K562 (cell line): ENCODE measurements around the gene TINCR. TPM values are rescaled to one million over a fixed set of nuclear protein-coding genes. Genes with fewer than 3 reads are reported as not detected.

Experiments used
- ATAC-seq: fragments of 200-7000 bp; cut with Tn5 transposase; 3 replicates; pipeline ENCODE4 v1.9.1; 2020; ENCODE audit warnings: moderate library complexity
- BruUV-seq: library from RNA; stranded (reverse); fragments of 400-500 nt; replicated peaks from 2 replicates; lab custom pipeline; 2021; lab: Mats Ljungman, UMichigan
- CTCF ChIA-PET: fragments of 300-600 bp; formaldehyde crosslinking; extraction: SDS; loops from one replicate; lab custom pipeline; 2021; ENCODE audit warnings: low intra/inter-chr PET ratio; lab: Yijun Ruan, JAX
- POLR2A ChIA-PET: fragments of 300-600, 350-650 bp; sonication (Branson Sonifier 250); formaldehyde crosslinking; extraction: SDS; loops from one replicate; lab custom pipeline; 2021; ENCODE audit warnings: antibody characterized with exemption, inconsistent platforms; lab: Yijun Ruan, JAX
- DNase-seq, 4 experiments: peaks; one replicate each; pipeline versions ENCODE4 v3.0.0 to v3.0.0-alpha.2; 2011 to 2018; ENCODE audit warnings: low spot score in 3 of 4, mixed read lengths in 3 of 4; ENCODE audit errors: extremely low read depth in 1 of 4
- FAIRE-seq: peaks from 2 replicates; lab custom pipeline; 2011; peaks lifted over from hg19 to GRCh38; lab: Jason Lieb, UNC
- H2AFZ ChIP-seq: 2 replicates; pipeline ENCODE4 v1.6.0; 2011; ENCODE audit warnings: low read depth, low read length, control low read depth, inconsistent platforms
- H3K27ac ChIP-seq: fragments of 200-600 bp; 3 replicates; pipeline ENCODE4 v1.8.0; 2011; ENCODE audit warnings: low read depth, mild to moderate bottlenecking, control low read depth, inconsistent platforms, low read length, moderate library complexity, mixed read lengths; ENCODE audit errors: extremely low read depth
- H3K27me3 ChIP-seq, 2 experiments: fragments of 300-600 bp in 1 of 2; 2 replicates in 1 of 2; 3 replicates in 1 of 2; pipeline versions ENCODE4 v1.6.0 to v1.8.0; 2011; ENCODE audit warnings: inconsistent platforms in 2 of 2, low read length in 2 of 2, mild to moderate bottlenecking in 1 of 2, mixed read lengths in 1 of 2, moderate library complexity in 1 of 2; ENCODE audit not compliant: control insufficient read depth in 2 of 2, insufficient read depth in 2 of 2
- H3K36me3 ChIP-seq: fragments of 300-600 bp; 3 replicates; pipeline ENCODE4 v1.8.0; 2011; ENCODE audit warnings: mild to moderate bottlenecking, low read length, inconsistent platforms; ENCODE audit not compliant: control insufficient read depth, insufficient read depth
- H3K4me1 ChIP-seq, 2 experiments: fragments of 200-600 bp in 1 of 2; replicated peaks in 1 of 2; 2 replicates in 1 of 2; 3 replicates in 1 of 2; pipeline versions ENCODE4 v1.5.1 to v1.8.0; 2011; ENCODE audit warnings: inconsistent platforms in 2 of 2, low read length in 2 of 2, mild to moderate bottlenecking in 1 of 2, mixed read lengths in 1 of 2, moderate library complexity in 1 of 2; ENCODE audit not compliant: control insufficient read depth in 2 of 2, insufficient read depth in 2 of 2
- H3K4me2 ChIP-seq: 2 replicates; pipeline ENCODE4 v1.6.1; 2011; ENCODE audit warnings: low read length, control low read depth, inconsistent platforms, mixed read lengths; ENCODE audit not compliant: insufficient read depth
- H3K4me3 ChIP-seq: fragments of 200-600 bp; sonication (generic), shearing (Covaris generic); 2 replicates; pipeline ENCODE4 v1.5.1; 2016; ENCODE audit warnings: control low read depth, inconsistent platforms
- H3K79me2 ChIP-seq: fragments of 200-600 bp; 3 replicates; pipeline ENCODE4 v1.8.0; 2011; ENCODE audit warnings: low read length, inconsistent platforms; ENCODE audit not compliant: control insufficient read depth, insufficient read depth
- H3K9ac ChIP-seq, 2 experiments: 2 replicates each; pipeline versions ENCODE4 v1.6.0 to v1.6.1; 2011; ENCODE audit warnings: low read depth in 2 of 2, low read length in 2 of 2, control low read depth in 1 of 2, inconsistent platforms in 1 of 2, mild to moderate bottlenecking in 1 of 2, mixed read lengths in 1 of 2; ENCODE audit not compliant: insufficient read depth in 1 of 2
- H3K9me1 ChIP-seq: one replicate; pipeline ENCODE4 v1.6.0; 2011; ENCODE audit warnings: inconsistent platforms, mild to moderate bottlenecking, low read length, moderate library complexity; ENCODE audit not compliant: control insufficient read depth, insufficient read depth
- H3K9me3 ChIP-seq: replicated peaks from 2 replicates; pipeline ENCODE4 v1.5.1; 2011; ENCODE audit warnings: low read depth, low read length, inconsistent platforms; ENCODE audit not compliant: control insufficient read depth, insufficient read depth
- H4K20me1 ChIP-seq: replicated peaks from 2 replicates; pipeline ENCODE4 v1.6.1; 2011; ENCODE audit warnings: low read length, inconsistent platforms, mixed read lengths; ENCODE audit not compliant: control insufficient read depth, insufficient read depth
- DNMT1 ChIP-seq: fragments of 450-650 bp; IDR thresholded peaks from 2 replicates; pipeline ENCODE4 v1.6.1; 2016; ENCODE audit warnings: antibody characterized with exemption, mild to moderate bottlenecking
- HMG20B ChIP-seq: fragments of 250-450 bp; sonication (Bioruptor Pico); IDR thresholded peaks from 2 replicates; pipeline ENCODE4 v1.5.0; 2021; ENCODE audit warnings: mild to moderate bottlenecking
- JUN ChIP-seq, 2 experiments: sonication (generic) in 1 of 2; formaldehyde crosslinking in 1 of 2; IDR thresholded peaks; 2 replicates each; pipeline versions ENCODE4 v1.6.1 to v1.8.0; 2012 to 2022; ENCODE audit warnings: borderline replicate concordance in 2 of 2, mild to moderate bottlenecking in 2 of 2, improper control_type of control experiment in 1 of 2, low read depth in 1 of 2, low read length in 1 of 2, missing genetic modification reagents in 1 of 2
- NFXL1 ChIP-seq: fragments of 450-650 bp; formaldehyde crosslinking; IDR thresholded peaks from 2 replicates; pipeline ENCODE4 v1.4.0; 2021; ENCODE audit warnings: mild to moderate bottlenecking
- RB1 ChIP-seq: fragments of 450-650 bp; IDR thresholded peaks from 2 replicates; pipeline ENCODE4 v1.6.1; 2017; ENCODE audit warnings: low read depth, mild to moderate bottlenecking
- RBM39 ChIP-seq: fragments of 200-400 bp; formaldehyde crosslinking; optimal IDR thresholded peaks from 2 replicates; pipeline ENCODE3; 2018; ENCODE audit warnings: low read depth, low read length
- SMAD4 ChIP-seq: fragments of 250-450 bp; sonication (Bioruptor Pico); conservative IDR thresholded peaks from 2 replicates; pipeline ENCODE4 v1.8.0; 2021; ENCODE audit warnings: inconsistent platforms, mild to moderate bottlenecking, moderate library complexity
- VEZF1 ChIP-seq: fragments of 200-800 bp; sonication (Bioruptor generic); IDR thresholded peaks from 2 replicates; pipeline ENCODE4 v1.6.1; 2017; ENCODE audit warnings: missing genetic modification characterization, missing compliant biosample characterization
- ZBTB7A ChIP-seq: IDR thresholded peaks from 2 replicates; pipeline ENCODE4 v1.6.1; 2011; ENCODE audit warnings: low read depth, mild to moderate bottlenecking, low read length, moderate library complexity, borderline replicate concordance; ENCODE audit not compliant: control insufficient read depth
- WGBS: fragments of 100-300 bp; shearing (Covaris generic); methylation state at CpG from one replicate; pipeline ENCODE4 v1.1.6; 2016; ENCODE audit warnings: low coverage, mixed read lengths; ENCODE audit not compliant: insufficient coverage; ENCODE audit errors: missing lambda C conversion rate; 5-methylcytosine and 5-hydroxymethylcytosine counted together
- in situ Hi-C: fragments of 300-500 bp; cut with MboI; formaldehyde crosslinking; loops from 4 replicates; pipeline ENCODE4 v1.15.0; 2018; ENCODE audit warnings: inconsistent platforms, mixed read lengths
- intact Hi-C: fragments of 100-400 bp; cut with micrococcal nuclease; formaldehyde crosslinking; loops from 2 replicates; pipeline ENCODE4 v1.14.2; 2022
- polyA plus RNA-seq, 8 experiments: library from polyadenylated mRNA; depleted of rRNA in 4 of 8; stranded (reverse) in 5 of 8; unstranded in 3 of 8; fragments of >200 nt; fragmentation: Nextera tagmentation in 2 of 8; fragmentation: Illumina TruSeq in 1 of 8; extraction: Ambion mirVana in 2 of 8; extraction: Trizol in 1 of 8; gene quantifications; 2 replicates each; pipeline versions ENCODE4 v1.2.1 to v1.2.3, GENCODE V29; 2011 to 2014; ENCODE audit warnings: inconsistent platforms in 1 of 8, missing spikeins in 1 of 8
- total RNA-seq, 7 experiments: library from RNA; depleted of rRNA in 6 of 7; stranded (reverse); fragments of >200 nt in 6 of 7; fragmentation: Illumina TruSeq in 2 of 7; extraction: Trizol in 2 of 7; gene quantifications; 2 replicates each; pipeline versions ENCODE4 v1.2.1 to v1.2.3, GENCODE V29; 2011 to 2021; ENCODE audit warnings: low replicate concordance in 1 of 7

Gene TINCR
- total and polyA plus RNA-seq, 9 of the 15 experiments (the other 6 are each of a cell fraction or from before 2014, with no cell fraction given), result 0.03 to 0.24 (median 0.09) TPM; not detected in 1

- no peaks in the 10 kb centered on the region for H3K79me2 ChIP-seq
- DNase-seq (no peak), ATAC-seq (no peak), FAIRE-seq (no peak)
- no peak overlapping the region for H3K4me3 ChIP-seq
- BruUV-seq, result no TSS peak
- no peaks in the 10 kb centered on the region; the same call in 1 of the 2 replicates for H4K20me1 ChIP-seq
- TF ChIP-seq HMG20B (CRISPR knock-in tag) (no peak), VEZF1 (CRISPR knock-in tag) (no peak), DNMT1 (no peak), NFXL1 (CRISPR knock-in tag) (no peak), ZBTB7A (no peak), RB1 (no peak), JUN (IDR thresholded peaks at IDR 0.05; ENCODE audit: borderline replicate concordance, low read depth, low read length) (no peak), JUN (CRISPR knock-in tag; IDR thresholded peaks at IDR 0.05; ENCODE audit: borderline replicate concordance) (no peak), SMAD4 (CRISPR knock-in tag) (no peak), RBM39 (no peak)
- intact Hi-C loops (no loop called here), in situ Hi-C loops (no loop called here)
- no peak overlapping the region for H3K27ac ChIP-seq
- 90% methylated on average over 22 of the region's 24 CpGs for WGBS
- H3K27me3 ChIP-seq, result no peaks in the 10 kb centered on the region
- no peaks in the 10 kb centered on the region for H3K9me1 ChIP-seq
- ChIA-PET POLR2A (interaction anchor here (0.6 to 2.0 kb wide), 4 partner anchors 9 to 297 kb away, joined by 3 to 7 read pairs (median 6); no protein-coding TSS in a partner anchor), CTCF (no interaction called here)
- H3K9ac ChIP-seq, result no peak overlapping the region
- H3K9me3 ChIP-seq, result no peaks in the 10 kb centered on the region
- no peak overlapping the region for H3K4me2 ChIP-seq
- H3K4me1 ChIP-seq, result peaks cover 0 to 21% of the 10 kb centered on the region in 2 experiments; a peak in 1 of 5 replicates
- H3K36me3 ChIP-seq, result peaks cover 98% of the 10 kb centered on the region
- H2AFZ ChIP-seq, result no peak overlapping the region
These were observed 25.0 kb upstream of the TINCR start for GRCh38 chr19:5592531-5593342.
